HG03469 (cell line): ENCODE results near the gene CNIH4.
"Not testable (repeated sequence)": the region's sequence is repeated elsewhere in the genome, so short reads cannot be mapped to it uniquely, and the experiment has no call there.

ENCODE experiments used
- ATAC-seq: cut with Tn5 transposase; IDR thresholded peaks from one replicate; pipeline ENCODE4 v1.9.1; 2021; ENCODE audit warnings: mild to moderate bottlenecking, moderate library complexity, moderate number of reproducible peaks; ENCODE audit not compliant: unreplicated experiment

Gene CNIH4

GRCh38 chr1:224392411-224393249 lies 36.0 kb downstream of the CNIH4 start:
- ATAC-seq, result no peak

- no peak for ATAC-seq
These were observed 36.6 kb downstream of the CNIH4 start for GRCh38 chr1:224393294-224393693.

- ATAC-seq, result no peak
These were observed 43.2 kb downstream of the CNIH4 start for GRCh38 chr1:224399887-224400286.

- no peak for ATAC-seq
These were observed 45.9 kb downstream of the CNIH4 start for GRCh38 chr1:224402472-224403036.

GRCh38 chr1:224404916-224405603 lies 48.4 kb downstream of the CNIH4 start:
- ATAC-seq, result no peak

GRCh38 chr1:224405604-224405970 lies 48.9 kb downstream of the CNIH4 start:
- ATAC-seq, result no peak

GRCh38 chr1:224406216-224406615 lies 49.5 kb downstream of the CNIH4 start:
- no peak for ATAC-seq

GRCh38 chr1:224407571-224408293 lies 51.1 kb downstream of the CNIH4 start:
- no peak for ATAC-seq

- no peak for ATAC-seq
These were observed 51.6 kb downstream of the CNIH4 start for GRCh38 chr1:224408294-224408590.

GRCh38 chr1:224411766-224412165 lies 55.1 kb downstream of the CNIH4 start:
- no peak for ATAC-seq

GRCh38 chr1:224420106-224420505 lies 63.4 kb downstream of the CNIH4 start:
- ATAC-seq, result no peak

GRCh38 chr1:224425279-224425884 lies 68.7 kb downstream of the CNIH4 start:
- ATAC-seq, result no peak

GRCh38 chr1:224426869-224427268 lies 70.2 kb downstream of the CNIH4 start:
- ATAC-seq, result not testable (repeated sequence)

- ATAC-seq, result no peak
These were observed 70.7 kb downstream of the CNIH4 start for GRCh38 chr1:224427346-224427745.

- not testable (repeated sequence) for ATAC-seq
These were observed 72.0 kb downstream of the CNIH4 start for GRCh38 chr1:224428713-224429112.
